Measurements from ENCODE around the gene MARK1.

DNA sequence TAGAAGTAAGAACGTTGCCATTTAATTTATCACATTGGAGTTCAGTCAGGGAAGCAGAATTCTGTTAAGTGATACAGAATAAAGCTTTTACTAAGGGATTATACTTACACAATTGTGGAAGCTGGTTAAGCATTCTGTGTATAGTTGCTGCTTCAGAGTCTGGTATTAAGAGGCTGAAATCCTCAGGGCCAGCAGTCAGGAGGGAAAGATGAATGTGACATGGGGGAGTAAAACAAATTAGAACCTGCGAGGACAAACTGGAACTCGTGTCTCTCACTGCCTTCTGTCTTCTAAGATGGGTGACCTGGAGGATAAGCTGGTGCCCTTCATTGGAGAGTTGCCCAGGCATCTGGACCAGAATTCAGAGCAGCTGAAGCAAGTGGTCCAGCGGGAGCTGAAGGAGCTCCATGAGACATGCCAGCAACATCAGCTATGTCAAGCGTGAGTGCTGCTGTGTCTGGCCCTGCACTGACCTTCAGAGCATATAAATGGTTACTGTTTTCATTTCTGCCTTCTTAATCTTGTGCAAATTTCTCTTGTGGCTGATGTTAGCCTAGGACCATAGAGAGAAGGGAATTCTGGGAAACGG, 23.0 kb downstream of the MARK1 start:
- TF ChIP-seq, protein P1, sequence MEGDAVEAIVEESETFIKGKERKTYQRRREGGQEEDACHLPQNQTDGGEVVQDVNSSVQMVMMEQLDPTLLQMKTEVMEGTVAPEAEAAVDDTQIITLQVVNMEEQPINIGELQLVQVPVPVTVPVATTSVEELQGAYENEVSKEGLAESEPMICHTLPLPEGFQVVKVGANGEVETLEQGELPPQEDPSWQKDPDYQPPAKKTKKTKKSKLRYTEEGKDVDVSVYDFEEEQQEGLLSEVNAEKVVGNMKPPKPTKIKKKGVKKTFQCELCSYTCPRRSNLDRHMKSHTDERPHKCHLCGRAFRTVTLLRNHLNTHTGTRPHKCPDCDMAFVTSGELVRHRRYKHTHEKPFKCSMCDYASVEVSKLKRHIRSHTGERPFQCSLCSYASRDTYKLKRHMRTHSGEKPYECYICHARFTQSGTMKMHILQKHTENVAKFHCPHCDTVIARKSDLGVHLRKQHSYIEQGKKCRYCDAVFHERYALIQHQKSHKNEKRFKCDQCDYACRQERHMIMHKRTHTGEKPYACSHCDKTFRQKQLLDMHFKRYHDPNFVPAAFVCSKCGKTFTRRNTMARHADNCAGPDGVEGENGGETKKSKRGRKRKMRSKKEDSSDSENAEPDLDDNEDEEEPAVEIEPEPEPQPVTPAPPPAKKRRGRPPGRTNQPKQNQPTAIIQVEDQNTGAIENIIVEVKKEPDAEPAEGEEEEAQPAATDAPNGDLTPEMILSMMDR (IDR thresholded peaks at IDR 0.05 in 4 of 5, conservative IDR thresholded peaks at IDR 0.05 in 1 of 5), result no peak
- no peak for TF ChIP-seq POLR2A (IDR thresholded peaks at IDR 0.05)
